Prostate gland (tissue), 2 donors: ENCODE data around the gene RXRA. TPM values are rescaled to one million over a fixed set of nuclear protein-coding genes. Genes with fewer than 3 reads are reported as not detected.

Source experiments
- DNase-seq: peaks from one replicate; pipeline ENCODE4 v3.0.0-alpha.2; 2019; ENCODE audit warnings: low spot score
- H3K27ac ChIP-seq, 2 donors: fragments of 200-600 bp; sonication (generic); 2 replicates each; pipeline ENCODE4 v1.5.1; 2017 to 2019
- H3K27me3 ChIP-seq: fragments of 200-600 bp; sonication (generic); replicated peaks from 2 replicates; pipeline ENCODE4 v1.5.1; 2019; ENCODE audit not compliant: insufficient read depth
- H3K36me3 ChIP-seq, 2 donors: fragments of 200-600 bp; sonication (generic); 1 replicate in 1 of 2; 2 replicates in 1 of 2; pipeline versions ENCODE4 v1.5.1 to v1.8.1; 2017 to 2019
- H3K4me1 ChIP-seq: fragments of 200-600 bp; sonication (generic); replicated peaks from 2 replicates; pipeline ENCODE4 v1.5.1; 2019
- H3K4me3 ChIP-seq, 2 donors: fragments of 200-600 bp; sonication (generic); 2 replicates each; pipeline ENCODE4 v1.5.1; 2017 to 2019
- H3K9me3 ChIP-seq: fragments of 200-600 bp; sonication (generic); 2 replicates; pipeline ENCODE4 v1.5.1; 2017
- POLR2A ChIP-seq: fragments of 450-650 bp; IDR thresholded peaks from one replicate; pipeline ENCODE4 v1.6.1; 2016; ENCODE audit warnings: antibody characterized with exemption, mild to moderate bottlenecking
- POLR2AphosphoS5 ChIP-seq: sonication (generic); formaldehyde crosslinking; IDR thresholded peaks from one replicate; pipeline ENCODE4 v1.6.1; 2017; ENCODE audit warnings: antibody characterized with exemption
- WGBS: methylation state at CpG from one replicate; pipeline ENCODE4 v1.1.5; 2018; 5-methylcytosine and 5-hydroxymethylcytosine counted together
- intact Hi-C: fragments of 100-400 bp; cut with DNase I; formaldehyde crosslinking; loops from one replicate; pipeline ENCODE4 v1.14.2; 2022
- total RNA-seq, 2 donors: library from RNA; depleted of rRNA; stranded (reverse); fragments of >200 nt; gene quantifications; one replicate each; pipeline ENCODE4 v1.1.0, GENCODE V29; 2016
- TF ChIP-seq, protein P1 (sequence below), 4 experiments: fragments of 200-600 bp in 2 of 4; fragments of 450-650 bp in 2 of 4; sonication (generic) in 2 of 4; IDR thresholded peaks; 1 replicate in 3 of 4; 2 replicates in 1 of 4; pipeline ENCODE4 v1.5.1; 2016 to 2019; ENCODE audit warnings: antibody characterized with exemption in 4 of 4, mild to moderate bottlenecking in 2 of 4, moderate library complexity in 2 of 4

The RXRA gene
- total RNA-seq, 2 donors from 2014 or later: 69.5 to 84.1 TPM

DNA sequence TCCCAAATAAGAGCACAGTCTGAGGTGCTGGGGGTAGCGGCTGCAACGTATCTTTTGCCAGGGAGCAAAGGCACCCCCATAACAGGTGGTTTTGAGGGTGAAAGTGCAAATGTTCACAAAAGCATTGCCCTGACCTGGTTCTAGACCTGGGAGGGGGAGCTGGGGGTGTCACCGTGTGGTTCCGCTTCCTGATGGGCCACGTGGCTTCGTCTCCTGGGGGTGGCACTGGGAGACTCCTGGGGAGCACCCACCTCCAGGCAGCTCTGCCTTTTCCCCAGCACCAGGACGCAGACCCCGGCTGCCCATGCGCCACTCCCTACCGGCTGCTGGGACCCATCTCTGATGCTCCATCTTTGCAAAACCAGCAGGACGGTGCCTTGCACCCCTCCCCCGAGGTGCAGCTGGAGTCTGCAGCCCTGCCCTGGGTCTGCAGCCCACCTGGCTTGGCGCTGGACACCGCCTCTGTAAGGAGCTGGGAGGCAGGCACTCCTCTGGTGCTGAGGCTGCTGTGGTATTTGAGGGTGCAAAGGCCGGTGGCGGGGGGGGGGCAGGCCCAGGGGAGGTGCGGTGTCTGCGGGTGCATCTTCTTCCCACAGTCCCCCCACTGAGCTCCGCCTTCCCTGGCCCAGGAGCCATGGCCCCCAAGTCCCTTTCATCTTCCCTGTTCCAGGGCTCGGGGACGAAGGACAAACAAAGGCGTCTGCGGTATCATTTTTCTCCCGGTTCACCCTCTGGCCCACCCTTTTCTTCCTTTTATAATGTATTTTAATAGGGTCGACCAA lies 29.8 kb upstream of the RXRA start:
- H3K4me3 ChIP-seq: no peak overlapping the region
- 58% methylated on average over 21 of the region's 25 CpGs for WGBS
- peaks cover 4% of the 10 kb centered on the region for H3K4me1 ChIP-seq
- H3K27me3 ChIP-seq: no peaks in the 10 kb centered on the region
- H3K27ac ChIP-seq: no peak overlapping the region
- TF ChIP-seq, protein P1, sequence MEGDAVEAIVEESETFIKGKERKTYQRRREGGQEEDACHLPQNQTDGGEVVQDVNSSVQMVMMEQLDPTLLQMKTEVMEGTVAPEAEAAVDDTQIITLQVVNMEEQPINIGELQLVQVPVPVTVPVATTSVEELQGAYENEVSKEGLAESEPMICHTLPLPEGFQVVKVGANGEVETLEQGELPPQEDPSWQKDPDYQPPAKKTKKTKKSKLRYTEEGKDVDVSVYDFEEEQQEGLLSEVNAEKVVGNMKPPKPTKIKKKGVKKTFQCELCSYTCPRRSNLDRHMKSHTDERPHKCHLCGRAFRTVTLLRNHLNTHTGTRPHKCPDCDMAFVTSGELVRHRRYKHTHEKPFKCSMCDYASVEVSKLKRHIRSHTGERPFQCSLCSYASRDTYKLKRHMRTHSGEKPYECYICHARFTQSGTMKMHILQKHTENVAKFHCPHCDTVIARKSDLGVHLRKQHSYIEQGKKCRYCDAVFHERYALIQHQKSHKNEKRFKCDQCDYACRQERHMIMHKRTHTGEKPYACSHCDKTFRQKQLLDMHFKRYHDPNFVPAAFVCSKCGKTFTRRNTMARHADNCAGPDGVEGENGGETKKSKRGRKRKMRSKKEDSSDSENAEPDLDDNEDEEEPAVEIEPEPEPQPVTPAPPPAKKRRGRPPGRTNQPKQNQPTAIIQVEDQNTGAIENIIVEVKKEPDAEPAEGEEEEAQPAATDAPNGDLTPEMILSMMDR (IDR thresholded peaks at IDR 0.05): no peak
- TF ChIP-seq POLR2AphosphoS5 (no peak), POLR2A (no peak)
- no peaks in the 10 kb centered on the region for H3K36me3 ChIP-seq
- H3K9me3 ChIP-seq: no peaks in the 10 kb centered on the region
- no peak for DNase-seq
- intact Hi-C loops: no loop called here

DNA sequence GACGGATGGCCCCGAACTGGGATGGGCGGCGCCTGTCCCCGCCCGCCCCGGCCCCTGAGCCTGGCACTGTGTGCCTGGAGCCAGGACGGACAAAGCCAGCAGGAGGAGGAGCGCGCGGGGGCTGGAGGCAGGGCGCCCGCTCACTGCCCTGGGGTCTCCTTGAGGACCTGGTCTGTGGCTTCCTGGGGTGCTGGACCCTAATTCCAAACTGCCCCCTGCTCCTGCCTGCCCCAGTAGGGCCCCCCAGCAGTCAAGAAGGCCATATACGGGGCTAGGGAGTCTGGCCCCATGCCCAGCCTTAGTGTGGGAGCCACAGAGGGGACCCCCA lies 29.2 kb upstream of the RXRA start:
- TF ChIP-seq POLR2A: no peak
- TF ChIP-seq POLR2AphosphoS5: no peak
- TF ChIP-seq, protein P1 (IDR thresholded peaks at IDR 0.05): no peak
- no peaks in the 10 kb centered on the region for H3K9me3 ChIP-seq
- no peaks in the 10 kb centered on the region for H3K27me3 ChIP-seq
- peaks cover 4% of the 10 kb centered on the region for H3K4me1 ChIP-seq
- DNase-seq: no peak
- H3K27ac ChIP-seq: no peak overlapping the region
- 48% methylated on average over 14 of the region's 14 CpGs for WGBS
- intact Hi-C loops: no loop called here
- no peaks in the 10 kb centered on the region for H3K36me3 ChIP-seq
- no peak overlapping the region for H3K4me3 ChIP-seq

DNA sequence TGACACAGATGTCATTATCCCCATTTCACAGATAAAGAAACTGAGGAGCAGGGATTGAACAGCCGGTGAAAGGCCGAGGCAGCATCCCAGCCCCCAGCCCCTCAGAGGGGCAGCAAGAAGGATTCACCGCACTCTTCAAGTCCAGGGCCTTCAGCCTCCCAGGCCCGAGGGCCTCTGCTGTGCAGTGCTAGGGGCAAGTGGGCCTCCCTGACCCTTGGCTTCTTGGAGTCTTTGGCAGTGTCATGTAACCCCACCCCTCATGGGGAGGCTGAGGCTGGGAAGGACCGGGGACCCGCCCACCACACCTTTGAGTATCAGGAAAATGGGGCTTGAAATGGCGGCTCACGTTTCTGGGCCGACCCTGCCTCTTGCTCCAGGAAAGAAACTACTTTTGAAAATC lies 28.7 kb upstream of the RXRA start:
- no peak overlapping the region for H3K4me3 ChIP-seq
- no peaks in the 10 kb centered on the region for H3K27me3 ChIP-seq
- no peak overlapping the region for H3K27ac ChIP-seq
- H3K4me1 ChIP-seq: peaks cover 4% of the 10 kb centered on the region
- DNase-seq: no peak
- H3K9me3 ChIP-seq: no peaks in the 10 kb centered on the region
- intact Hi-C loops: no loop called here
- H3K36me3 ChIP-seq: no peaks in the 10 kb centered on the region
- 94% methylated on average over 9 of the region's 9 CpGs for WGBS
- TF ChIP-seq POLR2A: no peak
- no peak for TF ChIP-seq POLR2AphosphoS5
- TF ChIP-seq, protein P1 (IDR thresholded peaks at IDR 0.05): no peak

DNA sequence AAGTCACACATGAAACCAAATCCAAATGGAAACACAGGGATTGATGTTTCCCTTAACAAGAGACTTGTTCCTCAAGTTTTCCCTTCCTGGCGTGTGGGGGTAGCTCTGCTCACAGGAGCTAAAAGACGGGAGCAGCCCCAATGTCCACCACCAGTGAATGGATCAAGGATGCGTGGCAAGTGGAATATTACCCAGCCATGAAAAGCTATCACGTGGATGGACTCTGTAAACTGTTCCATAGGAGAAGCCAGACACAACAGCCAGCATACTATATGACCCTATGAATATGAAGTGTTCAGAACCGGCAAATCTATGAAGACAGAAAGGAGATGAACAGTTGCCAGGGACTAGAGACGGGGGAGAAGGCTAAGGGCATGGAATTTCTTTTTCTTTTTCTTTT lies 28.3 kb upstream of the RXRA start:
- 92% methylated on average over 6 of the region's 6 CpGs for WGBS
- TF ChIP-seq POLR2AphosphoS5 (no peak), POLR2A (no peak)
- TF ChIP-seq, protein P1 (IDR thresholded peaks at IDR 0.05): no peak
- Histone ChIP-seq H3K27ac (no peak overlapping the region), H3K27me3 (no peaks in the 10 kb centered on the region), H3K36me3 (no peaks in the 10 kb centered on the region), H3K9me3 (no peaks in the 10 kb centered on the region), H3K4me3 (no peak overlapping the region), H3K4me1 (peaks cover 4% of the 10 kb centered on the region)
- no peak for DNase-seq
- intact Hi-C loops: no loop called here

DNA sequence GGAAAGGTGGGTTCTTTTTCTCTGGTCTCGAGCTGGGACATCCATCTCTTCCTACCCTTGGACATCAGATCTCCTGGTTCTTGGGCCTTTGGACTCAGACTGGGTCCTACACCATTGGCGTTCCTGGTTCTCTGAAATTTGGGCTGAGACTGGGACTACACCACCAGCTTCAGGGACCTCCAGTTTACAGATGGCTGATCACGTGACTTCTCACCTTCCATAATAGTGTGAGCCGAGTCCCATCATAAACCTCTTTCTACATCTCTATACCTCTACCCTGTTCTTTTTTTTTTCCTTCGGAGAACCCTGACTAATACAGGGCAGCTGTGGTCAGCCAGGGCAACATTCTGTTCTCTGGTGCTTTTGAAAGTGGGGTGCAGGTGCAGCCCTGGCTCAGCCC lies 27.2 kb upstream of the RXRA start:
- no peaks in the 10 kb centered on the region for H3K36me3 ChIP-seq
- peaks cover 4% of the 10 kb centered on the region for H3K4me1 ChIP-seq
- intact Hi-C loops: no loop called here
- 98% methylated on average over 5 of the region's 5 CpGs for WGBS
- H3K27ac ChIP-seq: no peak overlapping the region
- no peak overlapping the region for H3K4me3 ChIP-seq
- H3K9me3 ChIP-seq: no peaks in the 10 kb centered on the region
- TF ChIP-seq POLR2AphosphoS5: no peak
- no peak for TF ChIP-seq POLR2A
- TF ChIP-seq, protein P1 (IDR thresholded peaks at IDR 0.05): no peak
- no peak for DNase-seq
- H3K27me3 ChIP-seq: no peaks in the 10 kb centered on the region
